ENCODE results near the gene GPER1. TPM values are rescaled to one million over a fixed set of nuclear protein-coding genes. Genes with fewer than 3 reads are reported as not detected.

The GPER1 gene
- total and polyA plus RNA-seq, 7 experiments from 2014 or later, result 0.13 to 1.3 (median 0.34) TPM; not detected in 3

DNA sequence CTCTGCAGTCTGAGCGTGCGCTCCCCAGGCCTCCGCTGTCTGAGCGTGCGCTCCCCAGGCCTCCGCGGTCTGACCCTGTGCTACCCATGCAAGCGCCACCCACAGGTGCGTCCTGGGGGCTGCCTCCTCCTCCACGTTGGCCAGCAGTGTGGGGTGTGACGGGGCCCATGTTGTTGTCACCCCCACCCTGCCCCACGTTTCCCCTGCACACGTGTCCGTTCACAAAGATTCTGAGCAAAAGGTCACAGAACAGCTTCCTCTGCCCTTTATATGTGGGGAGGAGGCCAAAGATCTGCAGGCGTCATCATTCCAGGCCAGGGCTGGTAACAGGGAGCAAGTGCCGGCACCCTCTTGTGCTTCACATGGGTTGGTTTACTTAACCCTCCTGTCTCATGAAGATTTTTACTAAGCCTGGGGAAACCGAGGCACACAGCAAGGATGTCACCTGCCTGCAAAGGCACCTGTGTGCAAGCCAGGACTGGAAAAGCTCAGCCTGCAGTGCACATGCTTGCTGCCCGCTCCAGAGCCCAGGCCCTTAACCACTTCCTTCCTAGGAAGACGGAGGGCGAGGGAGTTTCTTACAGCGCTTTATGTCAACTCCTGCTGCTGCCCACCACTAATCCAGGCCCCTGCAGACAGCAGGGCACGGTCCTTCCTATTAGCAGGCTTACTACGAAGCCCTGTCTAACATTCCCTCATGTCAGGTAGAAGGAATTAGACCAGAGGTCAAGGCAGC lies 38.7 kb upstream of the GPER1 start:
- H3K9me3 ChIP-seq (ENCODE audit: control insufficient read depth in 2 of 3, low read length in 3 of 3), result no peaks in the 10 kb centered on the region
- no peak overlapping the region for H3K27ac ChIP-seq (ENCODE audit: low read depth, low read length)
- intact Hi-C loops (cut with micrococcal nuclease), result loop anchor here (5.0 to 10.0 kb wide), 2 partner anchors 57 to 1186 kb away; partner anchors contain the start of gene MAD1L1 (in 1 of the 2)
- no peak for ATAC-seq
- ChIA-PET POLR2A (interaction anchor here (0.6 to 1.2 kb wide), 3 partner anchors 15 to 24 kb away, joined by 3 read pairs; no protein-coding TSS in a partner anchor), CTCF (interaction anchor here (1.5 kb wide), 1 partner anchor 16 kb away, joined by 3 read pairs; no protein-coding TSS in a partner anchor)
- peaks cover 33 to 74% (median 66%) of the 10 kb centered on the region in 7 donors for H3K4me1 Mint-ChIP-seq
- H3K9me3 Mint-ChIP-seq, result no peaks in the 10 kb centered on the region
- peaks cover 40 to 56% of the 10 kb centered on the region in 2 donors for H3K4me1 ChIP-seq (ENCODE audit: control insufficient read depth in 2 of 2, insufficient read depth in 2 of 2, low read length in 2 of 2)
- H3K36me3 ChIP-seq (ENCODE audit: control insufficient read depth in 2 of 3, insufficient read depth in 3 of 3, low read length in 3 of 3), result peaks cover 0 to 3% (median 0%) of the 10 kb centered on the region in 3 experiments
- no peaks in the 10 kb centered on the region for H3K27me3 ChIP-seq (ENCODE audit: control insufficient read depth in 2 of 2, insufficient read depth in 2 of 2, low read length in 2 of 2)
- H3K4me3 Mint-ChIP-seq, result peak overlapping the region; percentile 47 to 91 (median 70)
- peaks cover 0 to 6% (median 0%) of the 10 kb centered on the region in 5 donors for H3K36me3 Mint-ChIP-seq
- peak overlapping the region in 5 of 9 donors; percentile 33 to 59 (median 41) for H3K27ac Mint-ChIP-seq
- H3K4me3 ChIP-seq (ENCODE audit: low read length), result no peak overlapping the region
- H3K27me3 Mint-ChIP-seq, result no peaks in the 10 kb centered on the region
- no peak for DNase-seq

DNA sequence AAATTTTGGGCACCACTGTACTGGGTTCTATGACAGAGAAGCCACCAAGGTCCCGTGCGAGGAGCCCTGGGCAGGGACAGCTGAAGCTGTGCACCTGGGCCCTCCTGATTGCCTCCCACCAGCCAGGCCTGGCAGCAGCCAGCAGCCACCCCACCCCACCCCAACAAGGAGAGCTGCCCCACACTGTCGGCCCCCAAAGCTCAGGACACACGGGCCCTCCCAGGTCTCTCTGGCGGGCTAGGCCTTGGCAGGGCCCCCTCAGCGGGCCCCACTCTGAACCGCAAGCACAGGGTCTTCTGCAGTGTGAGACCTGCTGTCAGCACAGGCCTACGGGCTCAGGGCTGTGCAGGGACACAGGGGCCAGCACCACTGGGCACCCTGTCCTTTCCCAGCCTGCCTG lies 38.1 kb upstream of the GPER1 start:
- H3K4me1 Mint-ChIP-seq, result peaks cover 36 to 79% (median 71%) of the 10 kb centered on the region in 7 donors

GRCh38 chr7:1050254-1050906 lies 37.5 kb upstream of the GPER1 start:
- Mint-ChIP-seq H3K36me3 (peaks cover 0 to 3% (median 0%) of the 10 kb centered on the region in 5 donors), H3K27me3 (no peaks in the 10 kb centered on the region), H3K9me3 (no peaks in the 10 kb centered on the region), H3K27ac (peak overlapping the region in 1 of 9 donors; percentile 22), H3K4me3 (peak overlapping the region in 2 of 10 donors; percentile 23 to 71), H3K4me1 (peaks cover 35 to 78% (median 71%) of the 10 kb centered on the region in 7 donors)
- ChIA-PET POLR2A (interaction anchor here (1.5 to 1.9 kb wide), 2 partner anchors 21 to 24 kb away, joined by 5 read pairs; no protein-coding TSS in a partner anchor), CTCF (interaction anchor here (2.5 kb wide), 1 partner anchor 15 kb away, joined by 15 read pairs; no protein-coding TSS in a partner anchor)
- no peaks in the 10 kb centered on the region for H3K36me3 ChIP-seq (ENCODE audit: control insufficient read depth in 2 of 3, insufficient read depth in 3 of 3, low read length in 3 of 3)
- H3K27me3 ChIP-seq (ENCODE audit: control insufficient read depth in 2 of 2, insufficient read depth in 2 of 2, low read length in 2 of 2), result no peaks in the 10 kb centered on the region
- H3K4me1 ChIP-seq (ENCODE audit: control insufficient read depth in 2 of 2, insufficient read depth in 2 of 2, low read length in 2 of 2), result peaks cover 33 to 61% of the 10 kb centered on the region in 2 donors
- intact Hi-C loops (cut with micrococcal nuclease), result no loop called here
- no peaks in the 10 kb centered on the region for H3K9me3 ChIP-seq (ENCODE audit: control insufficient read depth in 2 of 3, low read length in 3 of 3)
- ATAC-seq (no peak), DNase-seq (no peak)
- no peak overlapping the region for H3K27ac ChIP-seq (ENCODE audit: low read depth, low read length)
- no peak overlapping the region for H3K4me3 ChIP-seq (ENCODE audit: low read length)

More for the DNA sequence above, 38.1 kb upstream of the GPER1 start:
- H3K9me3 ChIP-seq (ENCODE audit: control insufficient read depth in 2 of 3, low read length in 3 of 3), result no peaks in the 10 kb centered on the region
- no peak for ATAC-seq
- Mint-ChIP-seq H3K36me3 (peaks cover 0 to 6% (median 0%) of the 10 kb centered on the region in 5 donors), H3K27me3 (no peaks in the 10 kb centered on the region), H3K27ac (peak overlapping the region in 1 of 9 donors; percentile 22), H3K4me3 (peak overlapping the region in 3 of 10 donors; percentile 23 to 90 (median 71)), H3K9me3 (no peaks in the 10 kb centered on the region)
- H3K4me1 ChIP-seq (ENCODE audit: control insufficient read depth in 2 of 2, insufficient read depth in 2 of 2, low read length in 2 of 2), result peaks cover 39 to 63% of the 10 kb centered on the region in 2 donors
- H3K4me3 ChIP-seq (ENCODE audit: low read length), result no peak overlapping the region
- H3K36me3 ChIP-seq (ENCODE audit: control insufficient read depth in 2 of 3, insufficient read depth in 3 of 3, low read length in 3 of 3), result no peaks in the 10 kb centered on the region
- intact Hi-C loops (cut with micrococcal nuclease), result loop anchor here (5.0 to 10.0 kb wide), 2 partner anchors 58 to 1185 kb away; partner anchors contain the start of gene MAD1L1 (in 1 of the 2)
- no peaks in the 10 kb centered on the region for H3K27me3 ChIP-seq (ENCODE audit: control insufficient read depth in 2 of 2, insufficient read depth in 2 of 2, low read length in 2 of 2)
- CTCF ChIA-PET, result no interaction called here
- DNase-seq, result no peak
- POLR2A ChIA-PET, result interaction anchor here (1.2 kb wide), 1 partner anchor 22 kb away, joined by 3 read pairs; no protein-coding TSS in a partner anchor
- H3K27ac ChIP-seq (ENCODE audit: low read depth, low read length), result no peak overlapping the region

DNA sequence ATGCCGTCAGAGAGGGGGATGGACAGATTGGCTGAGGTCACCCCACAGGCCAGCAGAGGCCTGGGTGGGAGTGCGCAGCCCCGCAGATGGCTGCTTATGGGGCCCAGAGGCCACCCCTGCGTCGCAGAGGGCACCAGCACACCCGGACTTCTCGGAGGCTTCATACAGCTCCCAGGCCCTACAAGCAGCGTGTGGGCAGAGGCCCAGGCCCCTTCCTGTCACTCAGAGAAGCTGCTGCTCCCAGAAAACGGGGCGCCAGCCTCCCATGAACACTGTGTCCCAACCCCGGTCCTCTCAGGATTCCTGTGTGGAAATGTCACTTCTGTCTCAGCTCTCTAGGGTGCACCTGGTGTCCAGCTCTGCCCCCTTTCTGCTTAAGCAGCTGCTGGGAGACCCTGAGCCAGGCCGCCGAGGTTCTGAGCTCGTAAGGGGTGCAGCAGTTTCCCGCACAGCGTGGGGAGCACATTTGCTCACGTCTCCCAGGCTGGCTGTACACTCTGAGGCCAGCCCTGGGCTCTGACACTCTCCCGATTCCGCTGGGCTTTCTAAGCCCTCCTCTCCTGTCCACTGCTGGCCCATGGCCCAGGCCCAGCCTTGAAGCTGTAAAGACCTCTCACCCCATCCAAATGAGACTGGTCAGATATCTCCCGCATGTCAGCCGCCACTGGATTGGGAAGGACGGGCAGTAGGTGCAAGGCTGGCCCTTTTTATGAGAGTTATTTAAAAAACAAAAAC lies 36.8 kb upstream of the GPER1 start:
- no peak overlapping the region for H3K4me3 ChIP-seq (ENCODE audit: low read length)
- ChIA-PET POLR2A (interaction anchor here (1.2 to 1.9 kb wide), 3 partner anchors 8 to 25 kb away, joined by 3 to 5 read pairs (median 5); no protein-coding TSS in a partner anchor), CTCF (interaction anchor here (2.5 kb wide), 1 partner anchor 14 kb away, joined by 15 read pairs; no protein-coding TSS in a partner anchor)
- H3K27ac ChIP-seq (ENCODE audit: low read depth, low read length), result no peak overlapping the region
- H3K36me3 ChIP-seq (ENCODE audit: control insufficient read depth in 2 of 3, insufficient read depth in 3 of 3, low read length in 3 of 3), result no peaks in the 10 kb centered on the region
- H3K27me3 ChIP-seq (ENCODE audit: control insufficient read depth in 2 of 2, insufficient read depth in 2 of 2, low read length in 2 of 2), result no peaks in the 10 kb centered on the region
- H3K9me3 Mint-ChIP-seq, result no peaks in the 10 kb centered on the region
- H3K27ac Mint-ChIP-seq, result peak overlapping the region in 4 of 9 donors; percentile 34 to 73 (median 59)
- H3K27me3 Mint-ChIP-seq, result no peaks in the 10 kb centered on the region
- peaks cover 25 to 59% of the 10 kb centered on the region in 2 donors for H3K4me1 ChIP-seq (ENCODE audit: control insufficient read depth in 2 of 2, insufficient read depth in 2 of 2, low read length in 2 of 2)
- no peaks in the 10 kb centered on the region for H3K36me3 Mint-ChIP-seq
- H3K4me1 Mint-ChIP-seq, result peaks cover 34 to 74% (median 71%) of the 10 kb centered on the region in 7 donors
- DNase-seq (no peak), ATAC-seq (no peak)
- H3K4me3 Mint-ChIP-seq, result peak overlapping the region in 3 of 10 donors; percentile 25 to 64 (median 25)
- intact Hi-C loops (cut with micrococcal nuclease), result no loop called here
- no peaks in the 10 kb centered on the region for H3K9me3 ChIP-seq (ENCODE audit: control insufficient read depth in 2 of 3, low read length in 3 of 3)

- Histone ChIP-seq H3K27ac (ENCODE audit: low read depth, low read length) (peak overlapping the region; percentile 4), H3K27me3 (ENCODE audit: control insufficient read depth in 2 of 2, insufficient read depth in 2 of 2, low read length in 2 of 2) (no peaks in the 10 kb centered on the region), H3K36me3 (ENCODE audit: control insufficient read depth in 2 of 3, insufficient read depth in 3 of 3, low read length in 3 of 3) (no peaks in the 10 kb centered on the region), H3K9me3 (ENCODE audit: control insufficient read depth in 2 of 3, low read length in 3 of 3) (no peaks in the 10 kb centered on the region), H3K4me1 (ENCODE audit: control insufficient read depth in 2 of 2, insufficient read depth in 2 of 2, low read length in 2 of 2) (peaks cover 15 to 53% of the 10 kb centered on the region in 2 donors), H3K4me3 (ENCODE audit: low read length) (no peak overlapping the region)
- CTCF ChIA-PET, result interaction anchor here (2.5 to 4.8 kb wide), 2 partner anchors 13 to 58 kb away, joined by 15 to 42 read pairs; no protein-coding TSS in a partner anchor
- ATAC-seq, result no peak
- peak overlapping the region in 2 of 9 donors; percentile 73 to 82 for H3K27ac Mint-ChIP-seq
- no peaks in the 10 kb centered on the region for H3K9me3 Mint-ChIP-seq
- no peaks in the 10 kb centered on the region for H3K27me3 Mint-ChIP-seq
- POLR2A ChIA-PET, result interaction anchor here (1.1 to 1.9 kb wide), 4 partner anchors 9 to 131 kb away, joined by 3 to 5 read pairs (median 4); no protein-coding TSS in a partner anchor
- no peaks in the 10 kb centered on the region for H3K36me3 Mint-ChIP-seq
- peak overlapping the region in 2 of 10 donors; percentile 25 to 64 for H3K4me3 Mint-ChIP-seq
- H3K4me1 Mint-ChIP-seq, result peaks cover 28 to 72% (median 60%) of the 10 kb centered on the region in 7 donors
- intact Hi-C loops (cut with micrococcal nuclease), result no loop called here
- DNase-seq, result no peak
Measured at GRCh38 chr7:1052031-1052818, 35.7 kb upstream of the GPER1 start.
